K562 (cell line): Measurements from ENCODE around the gene VPS9D1. TPM values are rescaled to one million over a fixed set of nuclear protein-coding genes. Genes with fewer than 3 reads are reported as not detected.

Source experiments
- ATAC-seq: fragments of 200-7000 bp; cut with Tn5 transposase; 3 replicates; pipeline ENCODE4 v1.9.1; 2020; ENCODE audit warnings: moderate library complexity
- BruUV-seq: library from RNA; stranded (reverse); fragments of 400-500 nt; replicated peaks from 2 replicates; lab custom pipeline; 2021; lab: Mats Ljungman, UMichigan
- CTCF ChIA-PET: fragments of 300-600 bp; formaldehyde crosslinking; extraction: SDS; loops from one replicate; lab custom pipeline; 2021; ENCODE audit warnings: low intra/inter-chr PET ratio; lab: Yijun Ruan, JAX
- POLR2A ChIA-PET: fragments of 300-600, 350-650 bp; sonication (Branson Sonifier 250); formaldehyde crosslinking; extraction: SDS; loops from one replicate; lab custom pipeline; 2021; ENCODE audit warnings: antibody characterized with exemption, inconsistent platforms; lab: Yijun Ruan, JAX
- DNase-seq, 4 experiments: peaks; one replicate each; pipeline versions ENCODE4 v3.0.0 to v3.0.0-alpha.2; 2011 to 2018; ENCODE audit warnings: low spot score in 3 of 4, mixed read lengths in 3 of 4; ENCODE audit errors: extremely low read depth in 1 of 4
- FAIRE-seq: peaks from 2 replicates; lab custom pipeline; 2011; peaks lifted over from hg19 to GRCh38; lab: Jason Lieb, UNC
- H2AFZ ChIP-seq: 2 replicates; pipeline ENCODE4 v1.6.0; 2011; ENCODE audit warnings: low read depth, low read length, control low read depth, inconsistent platforms
- H3K27ac ChIP-seq: fragments of 200-600 bp; 3 replicates; pipeline ENCODE4 v1.8.0; 2011; ENCODE audit warnings: low read depth, mild to moderate bottlenecking, control low read depth, inconsistent platforms, low read length, moderate library complexity, mixed read lengths; ENCODE audit errors: extremely low read depth
- H3K27me3 ChIP-seq, 2 experiments: fragments of 300-600 bp in 1 of 2; 2 replicates in 1 of 2; 3 replicates in 1 of 2; pipeline versions ENCODE4 v1.6.0 to v1.8.0; 2011; ENCODE audit warnings: inconsistent platforms in 2 of 2, low read length in 2 of 2, mild to moderate bottlenecking in 1 of 2, mixed read lengths in 1 of 2, moderate library complexity in 1 of 2; ENCODE audit not compliant: control insufficient read depth in 2 of 2, insufficient read depth in 2 of 2
- H3K36me3 ChIP-seq: fragments of 300-600 bp; 3 replicates; pipeline ENCODE4 v1.8.0; 2011; ENCODE audit warnings: mild to moderate bottlenecking, low read length, inconsistent platforms; ENCODE audit not compliant: control insufficient read depth, insufficient read depth
- H3K4me1 ChIP-seq, 2 experiments: fragments of 200-600 bp in 1 of 2; replicated peaks in 1 of 2; 2 replicates in 1 of 2; 3 replicates in 1 of 2; pipeline versions ENCODE4 v1.5.1 to v1.8.0; 2011; ENCODE audit warnings: inconsistent platforms in 2 of 2, low read length in 2 of 2, mild to moderate bottlenecking in 1 of 2, mixed read lengths in 1 of 2, moderate library complexity in 1 of 2; ENCODE audit not compliant: control insufficient read depth in 2 of 2, insufficient read depth in 2 of 2
- H3K4me2 ChIP-seq: 2 replicates; pipeline ENCODE4 v1.6.1; 2011; ENCODE audit warnings: low read length, control low read depth, inconsistent platforms, mixed read lengths; ENCODE audit not compliant: insufficient read depth
- H3K4me3 ChIP-seq: fragments of 200-600 bp; sonication (generic), shearing (Covaris generic); 2 replicates; pipeline ENCODE4 v1.5.1; 2016; ENCODE audit warnings: control low read depth, inconsistent platforms
- H3K79me2 ChIP-seq: fragments of 200-600 bp; 3 replicates; pipeline ENCODE4 v1.8.0; 2011; ENCODE audit warnings: low read length, inconsistent platforms; ENCODE audit not compliant: control insufficient read depth, insufficient read depth
- H3K9ac ChIP-seq, 2 experiments: 2 replicates each; pipeline versions ENCODE4 v1.6.0 to v1.6.1; 2011; ENCODE audit warnings: low read depth in 2 of 2, low read length in 2 of 2, control low read depth in 1 of 2, inconsistent platforms in 1 of 2, mild to moderate bottlenecking in 1 of 2, mixed read lengths in 1 of 2; ENCODE audit not compliant: insufficient read depth in 1 of 2
- H3K9me1 ChIP-seq: one replicate; pipeline ENCODE4 v1.6.0; 2011; ENCODE audit warnings: inconsistent platforms, mild to moderate bottlenecking, low read length, moderate library complexity; ENCODE audit not compliant: control insufficient read depth, insufficient read depth
- H3K9me3 ChIP-seq: replicated peaks from 2 replicates; pipeline ENCODE4 v1.5.1; 2011; ENCODE audit warnings: low read depth, low read length, inconsistent platforms; ENCODE audit not compliant: control insufficient read depth, insufficient read depth
- H4K20me1 ChIP-seq: replicated peaks from 2 replicates; pipeline ENCODE4 v1.6.1; 2011; ENCODE audit warnings: low read length, inconsistent platforms, mixed read lengths; ENCODE audit not compliant: control insufficient read depth, insufficient read depth
- ARHGAP35 ChIP-seq: fragments of 450-650 bp; IDR thresholded peaks from 2 replicates; pipeline ENCODE4 v1.6.1; 2018; ENCODE audit not compliant: partially characterized antibody
- ARID2 ChIP-seq: fragments of 450-650 bp; IDR thresholded peaks from 2 replicates; pipeline ENCODE4 v1.6.1; 2017; ENCODE audit warnings: antibody characterized with exemption, mild to moderate bottlenecking
- CSDE1 ChIP-seq, 2 experiments: fragments of 450-650 bp; IDR thresholded peaks; 2 replicates each; pipeline ENCODE4 v1.6.1; 2016; ENCODE audit warnings: mild to moderate bottlenecking in 1 of 2
- CTBP1 ChIP-seq: fragments of 450-650 bp; IDR thresholded peaks from 2 replicates; pipeline ENCODE4 v1.6.1; 2016; ENCODE audit warnings: borderline replicate concordance
- HSF4 ChIP-seq: fragments of 250-450 bp; sonication (Bioruptor Pico); IDR thresholded peaks from 2 replicates; pipeline ENCODE4 v2.1.2; 2022; ENCODE audit warnings: mild to moderate bottlenecking, moderate library complexity, borderline replicate concordance
- NR2C2 ChIP-seq, 2 experiments: fragments of 200-800 bp in 1 of 2; sonication (Bioruptor generic) in 1 of 2; sonication (generic) in 1 of 2; formaldehyde crosslinking in 1 of 2; IDR thresholded peaks; 2 replicates each; pipeline versions ENCODE4 v1.6.1 to v1.8.0; 2016 to 2022; ENCODE audit warnings: mild to moderate bottlenecking in 1 of 2, missing compliant biosample characterization in 1 of 2, missing genetic modification characterization in 1 of 2, missing genetic modification reagents in 1 of 2
- OTX1 ChIP-seq: fragments of 450-650 bp; formaldehyde crosslinking; IDR thresholded peaks from 2 replicates; pipeline ENCODE4 v1.4.0; 2022; ENCODE audit warnings: mild to moderate bottlenecking
- PPARD ChIP-seq: fragments of 250-450 bp; sonication (Bioruptor Pico); IDR thresholded peaks from 2 replicates; pipeline ENCODE4 v1.8.0; 2022; ENCODE audit warnings: inconsistent platforms, mild to moderate bottlenecking, moderate library complexity
- RBM22 ChIP-seq: fragments of 200-400 bp; formaldehyde crosslinking; IDR thresholded peaks from 2 replicates; pipeline ENCODE4 v1.6.1; 2018; ENCODE audit warnings: low read length, low read depth; ENCODE audit not compliant: poor library complexity, severe bottlenecking
- SIX5 ChIP-seq, 2 experiments: IDR thresholded peaks; 2 replicates each; pipeline ENCODE4 v1.6.1; 2011; ENCODE audit warnings: low read length in 2 of 2, borderline replicate concordance in 1 of 2, low read depth in 1 of 2, mild to moderate bottlenecking in 1 of 2, moderate library complexity in 1 of 2; ENCODE audit not compliant: insufficient read depth in 1 of 2
- SOX6 ChIP-seq: fragments of 450-650 bp; IDR thresholded peaks from 2 replicates; pipeline ENCODE4 v1.6.1; 2014; ENCODE audit warnings: mild to moderate bottlenecking
- WGBS: fragments of 100-300 bp; shearing (Covaris generic); methylation state at CpG from one replicate; pipeline ENCODE4 v1.1.6; 2016; ENCODE audit warnings: low coverage, mixed read lengths; ENCODE audit not compliant: insufficient coverage; ENCODE audit errors: missing lambda C conversion rate; 5-methylcytosine and 5-hydroxymethylcytosine counted together
- in situ Hi-C: fragments of 300-500 bp; cut with MboI; formaldehyde crosslinking; loops from 4 replicates; pipeline ENCODE4 v1.15.0; 2018; ENCODE audit warnings: inconsistent platforms, mixed read lengths
- intact Hi-C: fragments of 100-400 bp; cut with micrococcal nuclease; formaldehyde crosslinking; loops from 2 replicates; pipeline ENCODE4 v1.14.2; 2022
- polyA plus RNA-seq, 8 experiments: library from polyadenylated mRNA; depleted of rRNA in 4 of 8; stranded (reverse) in 5 of 8; unstranded in 3 of 8; fragments of >200 nt; fragmentation: Nextera tagmentation in 2 of 8; fragmentation: Illumina TruSeq in 1 of 8; extraction: Ambion mirVana in 2 of 8; extraction: Trizol in 1 of 8; gene quantifications; 2 replicates each; pipeline versions ENCODE4 v1.2.1 to v1.2.3, GENCODE V29; 2011 to 2014; ENCODE audit warnings: inconsistent platforms in 1 of 8, missing spikeins in 1 of 8
- total RNA-seq, 7 experiments: library from RNA; depleted of rRNA in 6 of 7; stranded (reverse); fragments of >200 nt in 6 of 7; fragmentation: Illumina TruSeq in 2 of 7; extraction: Trizol in 2 of 7; gene quantifications; 2 replicates each; pipeline versions ENCODE4 v1.2.1 to v1.2.3, GENCODE V29; 2011 to 2021; ENCODE audit warnings: low replicate concordance in 1 of 7
- TF ChIP-seq, protein P1 (sequence below): fragments of 250-450 bp; sonication (Bioruptor Pico); IDR thresholded peaks from 2 replicates; pipeline ENCODE4 v1.8.0; 2021; ENCODE audit warnings: moderate library complexity, mild to moderate bottlenecking, inconsistent platforms
- TF ChIP-seq, protein P2 (sequence below): sonication (generic); formaldehyde crosslinking; IDR thresholded peaks from 2 replicates; pipeline ENCODE4 v1.8.0; 2022; ENCODE audit warnings: mild to moderate bottlenecking, missing genetic modification reagents
- TF ChIP-seq, protein P3 (sequence below): sonication (generic); formaldehyde crosslinking; IDR thresholded peaks from 2 replicates; pipeline ENCODE4 v1.8.1; 2023; ENCODE audit warnings: mild to moderate bottlenecking, missing genetic modification reagents
- TF ChIP-seq, protein P4 (sequence below): fragments of 250-450 bp; sonication (Bioruptor Pico); IDR thresholded peaks from 2 replicates; pipeline ENCODE4 v1.4.0; 2020; ENCODE audit warnings: mild to moderate bottlenecking, moderate library complexity

Gene VPS9D1
- total and polyA plus RNA-seq, 9 of the 15 experiments (the other 6 are each of a cell fraction or from before 2014, with no cell fraction given), result 0.33 to 3.1 (median 1.1) TPM

DNA sequence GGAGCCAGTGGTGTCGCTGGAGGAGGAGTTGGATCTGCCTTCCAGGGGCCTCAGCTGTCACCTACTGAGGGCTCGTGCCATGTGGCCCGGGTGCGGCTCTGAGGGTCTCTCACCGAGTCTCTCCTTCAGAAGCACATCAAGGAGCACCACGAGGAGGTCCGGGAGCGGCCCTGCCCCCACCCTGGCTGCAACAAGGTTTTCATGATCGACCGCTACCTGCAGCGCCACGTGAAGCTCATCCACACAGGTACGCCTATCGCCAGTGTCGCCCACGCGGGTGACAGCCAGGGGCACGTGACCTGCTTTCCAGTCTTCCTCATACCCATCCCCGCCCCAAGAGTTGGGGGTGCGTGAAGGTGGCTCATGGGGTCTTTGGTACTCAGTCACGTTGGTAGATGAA is 13.1 kb upstream of the VPS9D1 start (continued):
- peak; percentile 66 for TF ChIP-seq RBM22

DNA sequence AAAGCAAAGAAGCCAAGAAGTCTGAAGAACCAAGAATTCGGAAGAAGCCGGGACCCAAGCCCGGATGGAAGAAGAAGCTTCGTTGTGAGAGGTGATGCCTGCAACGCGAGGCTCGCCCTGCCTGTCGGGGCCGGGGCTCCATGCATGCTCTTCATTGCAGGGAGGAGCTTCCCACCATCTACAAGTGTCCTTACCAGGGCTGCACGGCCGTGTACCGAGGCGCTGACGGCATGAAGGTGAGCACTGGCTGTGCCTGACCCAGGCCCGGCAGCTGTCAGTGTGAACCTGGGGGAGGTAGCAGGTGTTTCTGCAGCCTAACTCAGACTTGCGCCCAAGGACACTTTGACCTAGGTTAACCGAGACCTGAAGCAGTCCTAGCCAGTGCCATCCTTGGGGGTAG is 12.6 kb upstream of the VPS9D1 start:
- FAIRE-seq, result no peak
- in situ Hi-C loops (no loop called here), intact Hi-C loops (no loop called here)
- Histone ChIP-seq H3K27me3 (no peaks in the 10 kb centered on the region), H3K4me1 (peaks cover 0 to 21% of the 10 kb centered on the region in 2 experiments; a peak in 1 of 5 replicates), H3K9me3 (no peaks in the 10 kb centered on the region), H3K4me2 (no peak overlapping the region), H3K9ac (no peak overlapping the region), H3K27ac (no peak overlapping the region), H3K4me3 (no peak overlapping the region), H3K9me1 (no peaks in the 10 kb centered on the region), H3K36me3 (peaks cover 97% of the 10 kb centered on the region), H4K20me1 (peaks cover 6% of the 10 kb centered on the region; the same call in 1 of the 2 replicates), H2AFZ (no peak overlapping the region), H3K79me2 (0 out of 3 replicates have a peak, but pooled peaks cover 3% of the 10 kb centered on the region)
- no TSS peak for BruUV-seq
- 96% methylated on average over 16 of the region's 17 CpGs for WGBS
- ChIA-PET POLR2A (interaction anchor here (0.9 to 1.5 kb wide), 4 partner anchors 8 to 12 kb away, joined by 3 to 5 read pairs (median 3); no protein-coding TSS in a partner anchor), CTCF (no interaction called here)
- DNase-seq, result no peak
- ATAC-seq, result no peak
- TF ChIP-seq ARHGAP35 (no peak), HSF4 (no peak), PPARD (CRISPR knock-in tag) (no peak), SOX6 (no peak), OTX1 (CRISPR knock-in tag) (no peak), CSDE1 (IDR thresholded peaks at IDR 0.05) (no peak), CTBP1 (no peak), NR2C2 (CRISPR knock-in tag; IDR thresholded peaks at IDR 0.05) (no peak), NR2C2 (tag; IDR thresholded peaks at IDR 0.05) (no peak), SIX5 (IDR thresholded peaks at IDR 0.05; ENCODE audit: borderline replicate concordance in 1 of 2, insufficient read depth in 1 of 2, low read depth in 1 of 2, low read length in 2 of 2) (no peak), ARID2 (no peak)
- TF ChIP-seq, protein P1, sequence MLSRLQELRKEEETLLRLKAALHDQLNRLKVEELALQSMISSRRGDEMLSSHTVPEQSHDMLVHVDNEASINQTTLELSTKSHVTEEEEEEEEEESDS (CRISPR knock-in tag), result no peak
- TF ChIP-seq, protein P2, sequence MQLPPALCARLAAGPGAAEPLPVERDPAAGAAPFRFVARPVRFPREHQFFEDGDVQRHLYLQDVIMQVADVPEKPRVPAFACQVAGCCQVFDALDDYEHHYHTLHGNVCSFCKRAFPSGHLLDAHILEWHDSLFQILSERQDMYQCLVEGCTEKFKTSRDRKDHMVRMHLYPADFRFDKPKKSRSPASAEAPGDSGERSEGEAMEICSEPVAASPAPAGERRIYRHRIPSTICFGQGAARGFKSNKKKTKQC (CRISPR knock-in tag), result no peak
- TF ChIP-seq, protein P3, sequence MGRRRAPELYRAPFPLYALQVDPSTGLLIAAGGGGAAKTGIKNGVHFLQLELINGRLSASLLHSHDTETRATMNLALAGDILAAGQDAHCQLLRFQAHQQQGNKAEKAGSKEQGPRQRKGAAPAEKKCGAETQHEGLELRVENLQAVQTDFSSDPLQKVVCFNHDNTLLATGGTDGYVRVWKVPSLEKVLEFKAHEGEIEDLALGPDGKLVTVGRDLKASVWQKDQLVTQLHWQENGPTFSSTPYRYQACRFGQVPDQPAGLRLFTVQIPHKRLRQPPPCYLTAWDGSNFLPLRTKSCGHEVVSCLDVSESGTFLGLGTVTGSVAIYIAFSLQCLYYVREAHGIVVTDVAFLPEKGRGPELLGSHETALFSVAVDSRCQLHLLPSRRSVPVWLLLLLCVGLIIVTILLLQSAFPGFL, result no peak
- TF ChIP-seq, protein P4, sequence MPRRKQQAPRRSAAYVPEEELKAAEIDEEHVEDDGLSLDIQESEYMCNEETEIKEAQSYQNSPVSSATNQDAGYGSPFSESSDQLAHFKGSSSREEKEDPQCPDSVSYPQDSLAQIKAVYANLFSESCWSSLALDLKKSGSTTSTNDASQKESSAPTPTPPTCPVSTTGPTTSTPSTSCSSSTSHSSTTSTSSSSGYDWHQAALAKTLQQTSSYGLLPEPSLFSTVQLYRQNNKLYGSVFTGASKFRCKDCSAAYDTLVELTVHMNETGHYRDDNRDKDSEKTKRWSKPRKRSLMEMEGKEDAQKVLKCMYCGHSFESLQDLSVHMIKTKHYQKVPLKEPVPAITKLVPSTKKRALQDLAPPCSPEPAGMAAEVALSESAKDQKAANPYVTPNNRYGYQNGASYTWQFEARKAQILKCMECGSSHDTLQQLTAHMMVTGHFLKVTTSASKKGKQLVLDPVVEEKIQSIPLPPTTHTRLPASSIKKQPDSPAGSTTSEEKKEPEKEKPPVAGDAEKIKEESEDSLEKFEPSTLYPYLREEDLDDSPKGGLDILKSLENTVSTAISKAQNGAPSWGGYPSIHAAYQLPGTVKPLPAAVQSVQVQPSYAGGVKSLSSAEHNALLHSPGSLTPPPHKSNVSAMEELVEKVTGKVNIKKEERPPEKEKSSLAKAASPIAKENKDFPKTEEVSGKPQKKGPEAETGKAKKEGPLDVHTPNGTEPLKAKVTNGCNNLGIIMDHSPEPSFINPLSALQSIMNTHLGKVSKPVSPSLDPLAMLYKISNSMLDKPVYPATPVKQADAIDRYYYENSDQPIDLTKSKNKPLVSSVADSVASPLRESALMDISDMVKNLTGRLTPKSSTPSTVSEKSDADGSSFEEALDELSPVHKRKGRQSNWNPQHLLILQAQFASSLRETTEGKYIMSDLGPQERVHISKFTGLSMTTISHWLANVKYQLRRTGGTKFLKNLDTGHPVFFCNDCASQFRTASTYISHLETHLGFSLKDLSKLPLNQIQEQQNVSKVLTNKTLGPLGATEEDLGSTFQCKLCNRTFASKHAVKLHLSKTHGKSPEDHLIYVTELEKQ, result no peak
